Osteoblast (primary cell): Measurements from ENCODE around the gene PCK2. TPM values are rescaled to one million over a fixed set of nuclear protein-coding genes. Genes with fewer than 3 reads are reported as not detected.
"Not testable (repeated sequence)": the region's sequence is repeated elsewhere in the genome, so short reads cannot be mapped to it uniquely, and the experiment has no call there.

Experiments
- DNase-seq: peaks from one replicate; pipeline ENCODE4 v3.0.0; 2011; ENCODE audit warnings: low spot score, mixed read lengths; ENCODE audit not compliant: insufficient read length; ENCODE audit errors: missing footprints
- H2AFZ ChIP-seq: 2 replicates; pipeline ENCODE4 v1.6.0; 2011; ENCODE audit warnings: mild to moderate bottlenecking, low read length
- H3K27ac ChIP-seq: 2 replicates; pipeline ENCODE4 v1.5.1; 2011; ENCODE audit warnings: mild to moderate bottlenecking, low read depth, low read length, moderate library complexity
- H3K27me3 ChIP-seq: 2 replicates; pipeline ENCODE4 v1.6.0; 2012; ENCODE audit warnings: mild to moderate bottlenecking, control low read depth, inconsistent platforms, low read length, moderate library complexity; ENCODE audit not compliant: insufficient read depth
- H3K36me3 ChIP-seq: 2 replicates; pipeline ENCODE4 v1.5.1; 2011; ENCODE audit warnings: mild to moderate bottlenecking, low read length, control low read depth, moderate library complexity; ENCODE audit not compliant: insufficient read depth
- H3K4me1 ChIP-seq: 2 replicates; pipeline ENCODE4 v1.5.1; 2011; ENCODE audit warnings: mild to moderate bottlenecking, low read length, control low read depth, moderate library complexity; ENCODE audit not compliant: insufficient read depth
- H3K4me2 ChIP-seq: 2 replicates; pipeline ENCODE4 v1.6.0; 2011; ENCODE audit warnings: mild to moderate bottlenecking, low read length; ENCODE audit not compliant: insufficient read depth
- H3K4me3 ChIP-seq: fragments of 200-600 bp; sonication (generic); 3 replicates; pipeline ENCODE4 v1.5.1; 2012; ENCODE audit warnings: mild to moderate bottlenecking, low read length, inconsistent platforms; ENCODE audit not compliant: insufficient read depth
- H3K79me2 ChIP-seq: 2 replicates; pipeline ENCODE4 v1.6.0; 2012; ENCODE audit warnings: mild to moderate bottlenecking, low read length, control low read depth, inconsistent platforms; ENCODE audit not compliant: insufficient read depth
- H3K9me3 ChIP-seq: 2 replicates; pipeline ENCODE4 v1.5.1; 2011; ENCODE audit warnings: low read depth, low read length, control low read depth
- H4K20me1 ChIP-seq: 2 replicates; pipeline ENCODE4 v1.6.0; 2012; ENCODE audit warnings: mild to moderate bottlenecking, low read length, control low read depth; ENCODE audit not compliant: insufficient read depth
- CTCF ChIP-seq: IDR thresholded peaks from 2 replicates; pipeline ENCODE4 v1.5.1; 2011; ENCODE audit warnings: mild to moderate bottlenecking, low read depth, low read length, moderate library complexity; ENCODE audit errors: extremely low read depth
- total RNA-seq: library from RNA; depleted of rRNA; stranded (reverse); fragments of >200 nt; gene quantifications from 2 replicates; pipeline ENCODE4 v1.2.3, GENCODE V29; 2012

PCK2 gene
- 26.2 and 35.1 TPM in 2 replicates for total RNA-seq

- Histone ChIP-seq H4K20me1 (no peaks in the 10 kb centered on the region), H3K4me3 (peak within 1 kb of the TSS; percentile 92), H3K27ac (peak within 1 kb of the TSS; percentile 57), H3K4me2 (peak within 1 kb of the TSS; percentile 89), H3K9me3 (no peaks in the 10 kb centered on the region), H3K36me3 (peaks cover 5% of the 10 kb centered on the region), H3K4me1 (peaks cover 10% of the 10 kb centered on the region), H3K79me2 (peaks cover 10% of the 10 kb centered on the region), H3K27me3 (no peaks in the 10 kb centered on the region), H2AFZ (peak within 1 kb of the TSS; percentile 91)
- peak; percentile 98 for DNase-seq
- TF ChIP-seq CTCF: no peak
Observed at GRCh38 chr14:24093901-24094840, at the start of gene PCK2. PCK2 (plus strand) TSS chr14:24094311; CDS start chr14:24094406, 95 bp downstream.

GRCh38 chr14:24049002-24049401 lies 45.1 kb upstream of the PCK2 start:
- not testable (repeated sequence) for DNase-seq, H4K20me1 ChIP-seq
- H3K27me3 ChIP-seq: peaks cover 46% of the 10 kb centered on the region

GRCh38 chr14:24050753-24051152 lies 43.4 kb upstream of the PCK2 start:
- not testable (repeated sequence) for H2AFZ ChIP-seq, H3K27ac ChIP-seq, H4K20me1 ChIP-seq, DNase-seq, H3K4me2 ChIP-seq, H3K36me3 ChIP-seq, H3K4me1 ChIP-seq, H3K9me3 ChIP-seq, H3K79me2 ChIP-seq, H3K4me3 ChIP-seq
- peaks cover 44% of the 10 kb centered on the region for H3K27me3 ChIP-seq

More at GRCh38 chr14:24049002-24049401, 45.1 kb upstream of the PCK2 start:
- H3K4me1 ChIP-seq, H3K4me3 ChIP-seq, H3K79me2 ChIP-seq, H3K9me3 ChIP-seq, H2AFZ ChIP-seq, H3K36me3 ChIP-seq, H3K4me2 ChIP-seq, H3K27ac ChIP-seq: not testable (repeated sequence)

GRCh38 chr14:24051176-24051788 lies 42.8 kb upstream of the PCK2 start:
- H3K9me3 ChIP-seq: no peaks in the 10 kb centered on the region
- peaks cover 6% of the 10 kb centered on the region for H3K4me1 ChIP-seq
- no peaks in the 10 kb centered on the region for H3K79me2 ChIP-seq
- no peaks in the 10 kb centered on the region for H3K36me3 ChIP-seq
- peak overlapping the region; percentile 74 for H3K4me3 ChIP-seq
- peaks cover 43% of the 10 kb centered on the region for H3K27me3 ChIP-seq
- H4K20me1 ChIP-seq: no peaks in the 10 kb centered on the region
- no peak for TF ChIP-seq CTCF
- H3K4me2 ChIP-seq: peak overlapping the region; percentile 84
- peak overlapping the region; percentile 76 for H2AFZ ChIP-seq
- H3K27ac ChIP-seq: no peak overlapping the region
- DNase-seq: peak; percentile 3
